Prostate gland (tissue), 2 donors: Measurements from ENCODE around the gene MMP17.

Source experiments
- CTCF ChIP-seq, 4 experiments: fragments of 200-600 bp in 2 of 4; fragments of 450-650 bp in 2 of 4; sonication (generic) in 2 of 4; IDR thresholded peaks; 1 replicate in 3 of 4; 2 replicates in 1 of 4; pipeline ENCODE4 v1.5.1; 2016 to 2019; ENCODE audit warnings: antibody characterized with exemption in 4 of 4, mild to moderate bottlenecking in 2 of 4, moderate library complexity in 2 of 4
- POLR2A ChIP-seq: fragments of 450-650 bp; IDR thresholded peaks from one replicate; pipeline ENCODE4 v1.6.1; 2016; ENCODE audit warnings: antibody characterized with exemption, mild to moderate bottlenecking

GRCh38 chr12:131793243-131794022 lies 34.8 kb upstream of the MMP17 start:
- TF ChIP-seq CTCF (IDR thresholded peaks at IDR 0.05) (no peak), POLR2A (no peak)
